Psoas muscle (tissue), 8 donors: ENCODE data around the gene IRF8. TPM values are rescaled to one million over a fixed set of nuclear protein-coding genes. Genes with fewer than 3 reads are reported as not detected.

Experiments used
- ATAC-seq, 4 donors: fragments of 200-7000 bp; cut with Tn5 transposase; one replicate each; pipeline ENCODE4 v1.9.1; 2020; ENCODE audit warnings: moderate library complexity in 3 of 4, mild to moderate bottlenecking in 2 of 4
- DNase-seq, 2 donors: peaks; one replicate each; pipeline ENCODE4 v3.0.0-alpha.2; 2020
- H3K27ac ChIP-seq: fragments of 200-600 bp; one replicate; pipeline ENCODE4 v1.8.0; 2022
- H3K27me3 ChIP-seq, 3 donors: fragments of 200-600 bp in 1 of 3; one replicate each; pipeline versions ENCODE4 v1.6.1 to v1.8.0; 2013 to 2022; ENCODE audit warnings: low read length in 2 of 3, mild to moderate bottlenecking in 2 of 3, moderate library complexity in 1 of 3; ENCODE audit not compliant: insufficient read depth in 3 of 3
- H3K36me3 ChIP-seq, 2 donors: fragments of 200-600 bp in 1 of 2; one replicate each; pipeline versions ENCODE4 v1.6.1 to v1.8.0; 2013 to 2022; ENCODE audit warnings: low read depth in 1 of 2, mild to moderate bottlenecking in 1 of 2, moderate library complexity in 1 of 2; ENCODE audit not compliant: insufficient read depth in 1 of 2
- H3K4me1 ChIP-seq: fragments of 200-600 bp; one replicate; pipeline ENCODE4 v1.8.0; 2022
- H3K4me3 ChIP-seq: fragments of 200-600 bp; one replicate; pipeline ENCODE4 v1.8.0; 2022; ENCODE audit warnings: mild to moderate bottlenecking
- H3K9me3 ChIP-seq: fragments of 200-600 bp; one replicate; pipeline ENCODE4 v1.8.0; 2022
- WGBS, 3 donors: extraction: QIAGEN DNeasy Blood & Tissue Kit; methylation state at CpG; one replicate each; pipeline versions ENCODE4 v1.1.6 to v1.1.7; 2013; 5-methylcytosine and 5-hydroxymethylcytosine counted together
- intact Hi-C, 2 donors: fragments of 100-400 bp; cut with DNase I; formaldehyde crosslinking; loops; one replicate each; pipeline versions ENCODE4 v1.11.0 to v1.14.2; 2022
- polyA plus RNA-seq, 3 donors: library from polyadenylated mRNA; stranded (reverse); fragments of 200-250 nt; gene quantifications; one replicate each; pipeline ENCODE4 v1.2.3, GENCODE V29; 2013
- total RNA-seq, 4 donors: library from RNA; stranded (reverse); fragmentation: NEBNext Ultra II Directional in 2 of 4; extraction: Animal tissue kit (Norgen Biotek cat#: 25700) in 2 of 4; gene quantifications; one replicate each; pipeline versions ENCODE4 v1.2.1 to v1.2.4, GENCODE V29; 2021 to 2023
- TF ChIP-seq, protein P1 (sequence below): fragments of 200-600 bp; IDR thresholded peaks from one replicate; pipeline ENCODE4 v1.8.0; 2022; ENCODE audit warnings: antibody characterized with exemption
- donor health status: healthy with polysubstance abuse.
- donor health status: DM: no; HTN: no; CAD: no; lungs with moderate emphysema.
- donor health status: Bipolar disorder and iron deficiency.
- donor health status: healthy.
- donor health status: DM: yes; HTN: yes; CAD: no.
- donor health status: DM: no; HTN: no; CAD: no.
- donor health status: DM: no; HTN: no; CAD: no.
- donor health status: DM: yes; HTN: yes; CAD: no.

The IRF8 gene
- total and polyA plus RNA-seq, 7 donors = 0.23 to 2.8 (median 1.1) TPM

DNA sequence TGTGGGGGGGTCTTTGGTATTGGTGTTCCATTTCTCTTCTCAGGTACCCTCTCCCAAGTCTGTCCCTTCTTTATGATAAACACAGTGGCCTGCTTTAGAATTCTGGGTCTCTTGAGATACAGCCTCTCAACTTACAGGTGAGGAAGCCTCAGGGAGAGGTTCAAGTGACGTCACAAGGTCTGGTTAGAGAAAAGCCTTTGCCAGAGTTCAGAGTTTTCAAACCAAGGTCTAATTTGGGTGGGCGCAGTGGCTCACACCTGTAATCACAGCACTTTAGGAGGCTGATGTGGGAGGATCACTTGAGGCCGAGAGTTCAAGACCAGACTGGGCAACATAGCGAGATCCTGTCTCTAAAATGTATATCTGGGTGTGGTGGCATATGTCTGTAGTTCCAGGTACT, 2.1 kb downstream of the IRF8 start:
- peaks cover 6% of the 10 kb centered on the region for H3K4me1 ChIP-seq
- DNase-seq (no peak), ATAC-seq (no peak)
- no peaks in the 10 kb centered on the region for H3K36me3 ChIP-seq
- H3K27ac ChIP-seq = no peak overlapping the region
- WGBS, 3 donors = 92 to 95% (median 92%) methylated on average over 4 of the region's 4 CpGs
- H3K27me3 ChIP-seq = peaks cover 2 to 61% (median 17%) of the 10 kb centered on the region in 3 donors
- H3K9me3 ChIP-seq = no peaks in the 10 kb centered on the region
- intact Hi-C loops = no loop called here
- TF ChIP-seq, protein P1, sequence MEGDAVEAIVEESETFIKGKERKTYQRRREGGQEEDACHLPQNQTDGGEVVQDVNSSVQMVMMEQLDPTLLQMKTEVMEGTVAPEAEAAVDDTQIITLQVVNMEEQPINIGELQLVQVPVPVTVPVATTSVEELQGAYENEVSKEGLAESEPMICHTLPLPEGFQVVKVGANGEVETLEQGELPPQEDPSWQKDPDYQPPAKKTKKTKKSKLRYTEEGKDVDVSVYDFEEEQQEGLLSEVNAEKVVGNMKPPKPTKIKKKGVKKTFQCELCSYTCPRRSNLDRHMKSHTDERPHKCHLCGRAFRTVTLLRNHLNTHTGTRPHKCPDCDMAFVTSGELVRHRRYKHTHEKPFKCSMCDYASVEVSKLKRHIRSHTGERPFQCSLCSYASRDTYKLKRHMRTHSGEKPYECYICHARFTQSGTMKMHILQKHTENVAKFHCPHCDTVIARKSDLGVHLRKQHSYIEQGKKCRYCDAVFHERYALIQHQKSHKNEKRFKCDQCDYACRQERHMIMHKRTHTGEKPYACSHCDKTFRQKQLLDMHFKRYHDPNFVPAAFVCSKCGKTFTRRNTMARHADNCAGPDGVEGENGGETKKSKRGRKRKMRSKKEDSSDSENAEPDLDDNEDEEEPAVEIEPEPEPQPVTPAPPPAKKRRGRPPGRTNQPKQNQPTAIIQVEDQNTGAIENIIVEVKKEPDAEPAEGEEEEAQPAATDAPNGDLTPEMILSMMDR = no peak
- H3K4me3 ChIP-seq = no peak overlapping the region

DNA sequence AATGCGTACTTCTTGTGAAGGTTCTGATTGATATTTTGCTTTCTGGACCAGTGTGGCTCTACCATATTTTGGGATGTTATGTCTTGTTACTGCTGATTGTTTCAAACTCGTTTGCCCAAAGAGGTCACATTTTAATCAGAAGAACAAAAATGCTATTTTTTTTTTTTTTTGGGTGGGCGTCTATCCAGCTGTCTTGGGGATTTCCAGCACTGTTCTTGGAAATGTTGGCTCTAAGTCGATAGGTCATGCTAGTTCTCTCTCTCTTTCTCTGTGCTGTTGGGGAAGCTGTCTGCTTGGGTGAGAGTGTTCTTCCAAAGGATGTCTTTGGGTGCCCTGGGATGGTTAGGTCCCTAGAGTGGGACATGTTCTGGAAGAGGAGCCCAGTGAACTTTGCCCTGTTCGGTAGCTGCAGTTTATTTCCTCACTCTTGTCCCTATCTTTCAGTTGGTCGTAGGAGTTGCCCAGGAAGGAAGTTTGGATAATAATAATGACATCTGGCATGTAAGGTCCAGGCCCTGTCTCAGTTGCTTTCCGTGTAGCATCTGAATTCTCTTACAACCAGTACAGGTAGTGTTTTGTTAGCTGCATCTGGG, 2.9 kb downstream of the IRF8 start:
- TF ChIP-seq, protein P1 = no peak
- no peaks in the 10 kb centered on the region for H3K36me3 ChIP-seq
- no peak overlapping the region for H3K4me3 ChIP-seq
- 27 to 40% (median 31%) methylated on average over 7 of the region's 7 CpGs for WGBS, 3 donors
- DNase-seq = no peak
- peaks cover 6% of the 10 kb centered on the region for H3K4me1 ChIP-seq
- intact Hi-C loops = no loop called here
- no peak for ATAC-seq
- no peak overlapping the region for H3K27ac ChIP-seq
- H3K27me3 ChIP-seq = peaks cover 2 to 57% (median 15%) of the 10 kb centered on the region in 3 donors
- H3K9me3 ChIP-seq = no peaks in the 10 kb centered on the region

DNA sequence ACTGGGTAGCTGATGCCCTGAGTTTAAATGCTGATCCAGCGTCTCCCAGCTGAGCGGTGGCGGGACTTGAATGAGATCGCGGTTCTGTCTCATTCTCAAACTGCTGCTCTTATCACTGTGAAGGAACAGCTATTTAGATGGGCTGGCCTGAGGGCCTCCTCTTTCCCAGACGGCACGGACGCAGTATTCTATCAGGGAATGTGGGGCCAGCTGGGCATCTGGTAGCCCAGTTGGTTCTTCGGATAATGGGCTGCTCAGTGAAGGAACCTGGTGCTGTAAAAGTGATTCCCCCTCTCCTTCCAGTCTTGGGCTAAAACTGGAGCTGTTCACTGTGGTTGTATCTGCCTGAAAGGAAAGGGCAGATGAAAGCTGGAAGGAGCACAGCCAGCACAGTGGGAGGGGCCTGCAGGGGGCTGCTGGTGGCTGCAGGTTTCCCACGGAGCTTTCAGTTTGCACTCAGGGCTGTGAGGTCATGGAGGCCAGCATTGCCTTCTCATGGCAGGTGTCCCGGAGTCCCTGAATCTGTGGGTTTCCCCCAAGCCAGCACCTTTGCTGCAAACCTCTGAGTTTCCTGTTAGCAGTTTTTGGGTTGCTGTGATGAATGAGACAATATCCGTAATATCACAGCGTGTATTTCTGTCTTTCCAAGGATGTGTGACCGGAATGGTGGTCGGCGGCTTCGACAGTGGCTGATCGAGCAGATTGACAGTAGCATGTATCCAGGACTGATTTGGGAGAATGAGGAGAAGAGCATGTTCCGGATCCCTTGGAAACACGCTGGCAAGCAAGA, 3.6 kb downstream of the IRF8 start:
- WGBS, 3 donors = 65 to 78% (median 70%) methylated on average over 20 of the region's 20 CpGs
- no peak for ATAC-seq
- TF ChIP-seq, protein P1 = no peak
- no peak for DNase-seq
- Histone ChIP-seq H3K27ac (no peak overlapping the region), H3K4me1 (peaks cover 6% of the 10 kb centered on the region), H3K9me3 (no peaks in the 10 kb centered on the region), H3K27me3 (peaks cover 2 to 51% (median 15%) of the 10 kb centered on the region in 3 donors), H3K4me3 (no peak overlapping the region), H3K36me3 (no peaks in the 10 kb centered on the region)
- intact Hi-C loops = no loop called here

DNA sequence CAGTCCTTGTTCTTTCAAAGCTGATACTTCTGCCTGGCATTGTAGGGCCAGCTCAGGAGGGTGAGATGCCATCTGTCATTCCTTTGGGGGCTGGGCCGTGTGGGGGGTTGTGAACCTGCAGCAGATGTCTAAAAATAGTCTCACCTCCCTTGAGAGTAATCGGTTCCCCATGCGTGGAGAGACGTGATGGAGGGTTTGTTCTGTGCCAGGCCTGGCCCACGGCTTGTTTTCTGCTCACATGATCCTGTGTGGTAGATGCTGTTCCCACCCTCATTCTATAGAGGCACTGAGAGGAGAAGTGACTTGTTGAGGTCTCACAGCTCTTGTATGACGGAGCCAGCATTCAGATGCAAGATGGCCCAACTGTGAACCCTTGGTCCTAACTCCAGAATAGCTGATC, 4.6 kb downstream of the IRF8 start:
- H3K27me3 ChIP-seq = peaks cover 2 to 42% (median 15%) of the 10 kb centered on the region in 3 donors
- DNase-seq (no peak), ATAC-seq (no peak)
- no peak overlapping the region for H3K4me3 ChIP-seq
- H3K36me3 ChIP-seq = no peaks in the 10 kb centered on the region
- intact Hi-C loops = no loop called here
- peaks cover 6% of the 10 kb centered on the region for H3K4me1 ChIP-seq
- H3K27ac ChIP-seq = no peak overlapping the region
- TF ChIP-seq, protein P1 = no peak
- 53 to 63% (median 62%) methylated on average over 6 of the region's 6 CpGs for WGBS, 3 donors
- no peaks in the 10 kb centered on the region for H3K9me3 ChIP-seq
